ENCODE results near the gene PHC3.

Gene PHC3

GRCh38 chr3:170089862-170090600, 91.5 kb downstream of the PHC3 start:
- TF ChIP-seq CTCF (IDR thresholded peaks at IDR 0.05; ENCODE audit: low read depth, low read length) = no peak
- DNase-seq (ENCODE audit: extremely low read depth, low read depth) = no peak

- DNase-seq (ENCODE audit: extremely low read depth, low read depth) = no peak
- TF ChIP-seq CTCF (IDR thresholded peaks at IDR 0.05; ENCODE audit: low read depth, low read length) = no peak
Observed at GRCh38 chr3:170085396-170085795, 96.1 kb downstream of the PHC3 start.

GRCh38 chr3:170083343-170083742, 98.2 kb downstream of the PHC3 start:
- TF ChIP-seq CTCF (IDR thresholded peaks at IDR 0.05; ENCODE audit: low read depth, low read length) = no peak
- no peak for DNase-seq (ENCODE audit: extremely low read depth, low read depth)

GRCh38 chr3:170081079-170081741, 100.3 kb downstream of the PHC3 start:
- no peak for TF ChIP-seq CTCF (IDR thresholded peaks at IDR 0.05; ENCODE audit: low read depth, low read length)
- peak; percentile 18 for DNase-seq (ENCODE audit: extremely low read depth, low read depth)

- no peak for TF ChIP-seq CTCF (IDR thresholded peaks at IDR 0.05; ENCODE audit: low read depth, low read length)
- no peak for DNase-seq (ENCODE audit: extremely low read depth, low read depth)
Observed at GRCh38 chr3:170080605-170081004, 100.9 kb downstream of the PHC3 start.

GRCh38 chr3:170079536-170080165, 101.9 kb downstream of the PHC3 start:
- peak; percentile 30 for DNase-seq (ENCODE audit: extremely low read depth, low read depth)

More at GRCh38 chr3:170079536-170080165, 101.9 kb downstream of the PHC3 start:
- TF ChIP-seq CTCF (IDR thresholded peaks at IDR 0.05; ENCODE audit: low read depth, low read length) = no peak

All from AG09319 (cell line).